Astrocyte (in vitro differentiated cells and primary cell): ENCODE measurements around the gene AGPAT1. TPM values are rescaled to one million over a fixed set of nuclear protein-coding genes. Genes with fewer than 3 reads are reported as not detected.

Experiments used
- DNase-seq: peaks from one replicate; pipeline ENCODE4 v3.0.0-alpha.2; 2010; ENCODE audit warnings: low read depth
- FAIRE-seq: peaks from 2 replicates; lab custom pipeline; 2011; peaks lifted over from hg19 to GRCh38; lab: Jason Lieb, UNC
- H2AFZ ChIP-seq: 2 replicates; pipeline ENCODE4 v1.6.0; 2012; ENCODE audit warnings: low read depth, low read length, inconsistent platforms
- H3K27ac ChIP-seq: 2 replicates; pipeline ENCODE4 v1.5.1; 2011; ENCODE audit warnings: low read depth, low read length, inconsistent platforms
- H3K27me3 ChIP-seq: 2 replicates; pipeline ENCODE4 v1.6.0; 2011; ENCODE audit warnings: low read length, inconsistent platforms; ENCODE audit not compliant: insufficient read depth
- H3K36me3 ChIP-seq: 2 replicates; pipeline ENCODE4 v1.5.1; 2011; ENCODE audit warnings: low read length, inconsistent platforms; ENCODE audit not compliant: insufficient read depth
- H3K4me1 ChIP-seq: 2 replicates; pipeline ENCODE4 v1.5.1; 2011; ENCODE audit warnings: low read length, inconsistent platforms; ENCODE audit not compliant: insufficient read depth
- H3K4me2 ChIP-seq: 2 replicates; pipeline ENCODE4 v1.6.0; 2012; ENCODE audit warnings: low read length, inconsistent platforms
- H3K4me3 ChIP-seq: 2 replicates; pipeline ENCODE4 v1.5.1; 2011; ENCODE audit warnings: low read depth, mild to moderate bottlenecking, low read length, inconsistent platforms; ENCODE audit not compliant: insufficient read depth
- H3K79me2 ChIP-seq: 2 replicates; pipeline ENCODE4 v1.6.0; 2012; ENCODE audit warnings: mild to moderate bottlenecking, low read length, inconsistent platforms; ENCODE audit not compliant: insufficient read depth
- H3K9ac ChIP-seq: 2 replicates; pipeline ENCODE4 v1.6.0; 2012; ENCODE audit warnings: mild to moderate bottlenecking, low read length, inconsistent platforms
- H3K9me3 ChIP-seq: 2 replicates; pipeline ENCODE4 v1.5.1; 2012; ENCODE audit warnings: low read depth, mild to moderate bottlenecking, low read length, inconsistent platforms; ENCODE audit not compliant: insufficient read depth
- H4K20me1 ChIP-seq: 2 replicates; pipeline ENCODE4 v1.6.0; 2012; ENCODE audit warnings: low read length, inconsistent platforms; ENCODE audit not compliant: insufficient read depth
- H3K27ac Mint-ChIP-seq: one replicate; pipeline ENCODE4 v1.8.0; 2021; ENCODE audit warnings: mild to moderate bottlenecking, mixed read lengths; ENCODE audit not compliant: unreplicated experiment
- H3K27me3 Mint-ChIP-seq: one replicate; pipeline ENCODE4 v1.8.0; 2021; ENCODE audit warnings: low read depth, mixed read lengths; ENCODE audit not compliant: unreplicated experiment
- H3K36me3 Mint-ChIP-seq: one replicate; pipeline ENCODE4 v1.8.0; 2021; ENCODE audit warnings: low read depth, mixed read lengths; ENCODE audit not compliant: unreplicated experiment
- H3K4me1 Mint-ChIP-seq: one replicate; pipeline ENCODE4 v1.8.0; 2021; ENCODE audit warnings: low read depth, mixed read lengths; ENCODE audit not compliant: unreplicated experiment
- H3K4me3 Mint-ChIP-seq: one replicate; pipeline ENCODE4 v1.8.0; 2021; ENCODE audit warnings: mild to moderate bottlenecking, moderate library complexity, mixed read lengths; ENCODE audit not compliant: unreplicated experiment
- H3K9me3 Mint-ChIP-seq: one replicate; pipeline ENCODE4 v1.8.0; 2021; ENCODE audit warnings: mild to moderate bottlenecking, mixed read lengths; ENCODE audit not compliant: unreplicated experiment
- CTCF ChIP-seq: IDR thresholded peaks from 2 replicates; pipeline ENCODE4 v1.5.1; 2011; ENCODE audit warnings: low read depth, mild to moderate bottlenecking, inconsistent platforms, low read length, moderate library complexity; ENCODE audit not compliant: insufficient read depth
- EZH2 ChIP-seq: IDR thresholded peaks from 2 replicates; pipeline ENCODE4 v1.6.1; 2012; ENCODE audit warnings: mild to moderate bottlenecking, low read length, inconsistent platforms; ENCODE audit not compliant: insufficient read depth
- total RNA-seq: library from RNA; stranded (reverse); gene quantifications from 2 replicates; pipeline ENCODE4 v1.2.1, GENCODE V29; 2021

AGPAT1 gene
- total RNA-seq, 1 donor from 2014 or later, result 94.8 TPM

GRCh38 chr6:32215617-32216016 lies 39.7 kb upstream of the AGPAT1 start:
- peaks cover 3% of the 10 kb centered on the region for H3K27me3 ChIP-seq
- no peak overlapping the region for H3K9ac ChIP-seq
- H3K4me1 ChIP-seq, result no peaks in the 10 kb centered on the region
- H3K4me3 Mint-ChIP-seq, result no peak overlapping the region
- no peak overlapping the region for H3K4me2 ChIP-seq
- no peaks in the 10 kb centered on the region for H3K79me2 ChIP-seq
- no peak overlapping the region for H2AFZ ChIP-seq
- FAIRE-seq (no peak), DNase-seq (no peak)
- no peaks in the 10 kb centered on the region for H3K4me1 Mint-ChIP-seq
- no peak overlapping the region for H3K4me3 ChIP-seq
- H3K36me3 ChIP-seq, result no peaks in the 10 kb centered on the region
- no peaks in the 10 kb centered on the region for H3K9me3 ChIP-seq
- no peaks in the 10 kb centered on the region for H4K20me1 ChIP-seq
- no peak overlapping the region for H3K27ac Mint-ChIP-seq
- H3K9me3 Mint-ChIP-seq, result no peaks in the 10 kb centered on the region
- TF ChIP-seq CTCF, result no peak
- no peak for TF ChIP-seq EZH2
- peaks cover 1% of the 10 kb centered on the region for H3K36me3 Mint-ChIP-seq
- H3K27me3 Mint-ChIP-seq, result peaks cover 39% of the 10 kb centered on the region
- no peak overlapping the region for H3K27ac ChIP-seq

GRCh38 chr6:32214126-32214525 lies 38.2 kb upstream of the AGPAT1 start:
- Histone ChIP-seq H3K27me3 (peaks cover 3% of the 10 kb centered on the region), H4K20me1 (no peaks in the 10 kb centered on the region), H2AFZ (no peak overlapping the region), H3K9ac (no peak overlapping the region), H3K27ac (no peak overlapping the region), H3K36me3 (no peaks in the 10 kb centered on the region), H3K79me2 (no peaks in the 10 kb centered on the region), H3K4me2 (no peak overlapping the region), H3K9me3 (no peaks in the 10 kb centered on the region), H3K4me1 (no peaks in the 10 kb centered on the region), H3K4me3 (no peak overlapping the region)
- peaks cover 32% of the 10 kb centered on the region for H3K27me3 Mint-ChIP-seq
- no peaks in the 10 kb centered on the region for H3K9me3 Mint-ChIP-seq
- no peak overlapping the region for H3K27ac Mint-ChIP-seq
- FAIRE-seq (no peak), DNase-seq (no peak)
- no peak for TF ChIP-seq CTCF
- no peak for TF ChIP-seq EZH2
- no peak overlapping the region for H3K4me3 Mint-ChIP-seq
- no peaks in the 10 kb centered on the region for H3K4me1 Mint-ChIP-seq
- peaks cover 1% of the 10 kb centered on the region for H3K36me3 Mint-ChIP-seq

DNA sequence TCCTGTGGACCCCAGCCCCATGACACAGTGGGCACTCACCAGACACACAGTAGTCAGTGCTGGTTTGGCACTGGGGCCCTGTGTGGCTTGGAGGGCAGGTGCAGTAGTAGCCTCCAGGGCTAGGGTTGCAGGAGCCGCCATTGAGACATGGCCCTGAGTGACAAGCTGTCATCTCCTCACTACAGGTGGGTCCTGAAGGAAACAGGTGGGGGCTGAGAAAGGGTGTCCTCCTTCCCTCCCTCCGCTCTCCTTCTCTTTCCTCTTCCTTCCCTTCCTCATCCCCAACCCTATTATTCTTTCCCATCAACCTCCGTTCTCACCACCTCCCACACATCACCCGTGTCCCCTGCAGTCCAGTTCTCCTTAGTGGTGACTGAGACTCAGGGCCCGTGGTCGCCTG lies 37.8 kb upstream of the AGPAT1 start:
- no peaks in the 10 kb centered on the region for H3K9me3 Mint-ChIP-seq
- H3K4me2 ChIP-seq, result no peak overlapping the region
- no peaks in the 10 kb centered on the region for H3K4me1 Mint-ChIP-seq
- no peaks in the 10 kb centered on the region for H3K79me2 ChIP-seq
- no peaks in the 10 kb centered on the region for H3K36me3 ChIP-seq
- H3K27me3 Mint-ChIP-seq, result peaks cover 28% of the 10 kb centered on the region
- DNase-seq (no peak), FAIRE-seq (no peak)
- no peak overlapping the region for H2AFZ ChIP-seq
- H4K20me1 ChIP-seq, result no peaks in the 10 kb centered on the region
- H3K4me3 Mint-ChIP-seq, result no peak overlapping the region
- H3K36me3 Mint-ChIP-seq, result no peaks in the 10 kb centered on the region
- H3K9ac ChIP-seq, result no peak overlapping the region
- H3K4me3 ChIP-seq, result no peak overlapping the region
- H3K9me3 ChIP-seq, result no peaks in the 10 kb centered on the region
- H3K27me3 ChIP-seq, result peaks cover 3% of the 10 kb centered on the region
- no peak overlapping the region for H3K27ac Mint-ChIP-seq
- H3K27ac ChIP-seq, result no peak overlapping the region
- no peak for TF ChIP-seq CTCF
- H3K4me1 ChIP-seq, result no peaks in the 10 kb centered on the region
